ENCODE data around the gene ADH1B. TPM values are rescaled to one million over a fixed set of nuclear protein-coding genes. Genes with fewer than 3 reads are reported as not detected.

The ADH1B gene
- total and polyA plus RNA-seq, 2 of the 4 experiments (the other 2 are of a cell fraction) = 0.36 to 0.46 TPM

DNA sequence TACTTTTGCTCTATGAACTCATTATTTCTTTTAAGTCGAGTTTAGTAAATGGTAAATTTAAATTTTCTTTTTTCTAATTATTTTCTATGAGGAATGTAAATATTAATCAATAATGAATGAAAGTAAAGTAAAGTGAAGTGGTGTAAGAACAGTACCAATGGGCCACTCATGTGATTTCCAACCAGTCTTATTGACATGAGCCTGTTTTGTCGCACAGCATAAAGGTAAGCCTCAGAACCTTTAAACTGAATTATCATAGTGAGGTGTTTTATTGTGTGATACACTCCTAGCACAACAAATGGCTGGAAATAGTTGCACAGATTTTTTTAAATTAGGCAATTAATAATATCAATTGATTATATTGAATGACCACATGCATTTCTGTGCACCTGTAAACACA is 30.3 kb upstream of the ADH1B start:
- no peak overlapping the region for H3K4me2 ChIP-seq (ENCODE audit: low read depth, low read length)
- BruUV-seq (replicated peaks) = no TSS peak
- H3K23ac ChIP-seq (ENCODE audit: low read depth, low read length) = no peak overlapping the region
- in situ Hi-C loops (cut with MboI; ENCODE audit: low sequenced_read_pairs) (no loop called here), dilution Hi-C loops (cut with HindIII; ENCODE audit: low sequenced_read_pairs, unreplicated experiment) (no loop called here), intact Hi-C loops (cut with micrococcal nuclease) (no loop called here)
- no peak overlapping the region for H3K18ac ChIP-seq (ENCODE audit: low read depth, low read length)
- no peak overlapping the region for H3K56ac ChIP-seq (ENCODE audit: extremely low read depth, insufficient read depth, low read length)
- H3K9me1 ChIP-seq (ENCODE audit: insufficient read depth, low read length) = no peaks in the 10 kb centered on the region
- no peak overlapping the region for H2BK5ac ChIP-seq (ENCODE audit: low read depth, low read length, poor library complexity, severe bottlenecking)
- H2AFZ ChIP-seq (replicated peaks; ENCODE audit: low read length, poor library complexity) = no peak overlapping the region
- H2AK9ac ChIP-seq (replicated peaks; ENCODE audit: low read depth, low read length, poor library complexity) = no peak overlapping the region
- H4K8ac ChIP-seq (ENCODE audit: low read depth in 2 of 2, low read length in 2 of 2) = no peak overlapping the region
- no peak overlapping the region for H2BK15ac ChIP-seq (ENCODE audit: low read depth, low read length)
- no peaks in the 10 kb centered on the region for H3K79me1 ChIP-seq (ENCODE audit: low read depth in 1 of 2, low read length in 2 of 2)
- H3K9me3 ChIP-seq (ENCODE audit: control insufficient read depth, insufficient read depth, low read length) = peaks cover 3% of the 10 kb centered on the region; the same call in 1 of the 2 replicates
- H4K5ac ChIP-seq (ENCODE audit: low read depth, low read length) = no peak overlapping the region
- no peaks in the 10 kb centered on the region for H3K36me3 ChIP-seq (ENCODE audit: control insufficient read depth, insufficient read depth, low read length)
- no peak overlapping the region for H2BK120ac ChIP-seq (ENCODE audit: low read depth, low read length)
- ATAC-seq (ENCODE audit: low read depth) (no peak), DNase-seq (no peak)
- no peak overlapping the region for H2AK5ac ChIP-seq (ENCODE audit: low read depth, low read length)
- peaks cover 4% of the 10 kb centered on the region; the same call in 1 of the 2 replicates for H3K4me1 ChIP-seq (ENCODE audit: control insufficient read depth, insufficient read depth, low read length)
- no peak overlapping the region for H3K4me3 ChIP-seq (ENCODE audit: insufficient read depth, low read depth, low read length)
- POLR2A ChIA-PET (ENCODE audit: unreplicated experiment) = no interaction called here
- H4K91ac ChIP-seq (ENCODE audit: insufficient read depth, low read depth, low read length) = no peak overlapping the region
- WGBS, 2 experiments (ENCODE audit: extremely low coverage in 2 of 2, insufficient read length in 1 of 2) = no CpG with 5 or more reads among the region's 2 CpGs
- no peak overlapping the region for H3K27ac ChIP-seq (ENCODE audit: insufficient read depth, low read length)
- H3K9ac ChIP-seq (ENCODE audit: low read depth, low read length) = no peak overlapping the region
- no peak overlapping the region for H3K14ac ChIP-seq (replicated peaks; ENCODE audit: low read depth, low read length)
- no peak for TF ChIP-seq MAZ (IDR thresholded peaks at IDR 0.05; ENCODE audit: borderline replicate concordance, low read depth, low read length)
- no peak for TF ChIP-seq BHLHE40 (IDR thresholded peaks at IDR 0.05; ENCODE audit: low read depth, low read length)
- TF ChIP-seq, protein P1, sequence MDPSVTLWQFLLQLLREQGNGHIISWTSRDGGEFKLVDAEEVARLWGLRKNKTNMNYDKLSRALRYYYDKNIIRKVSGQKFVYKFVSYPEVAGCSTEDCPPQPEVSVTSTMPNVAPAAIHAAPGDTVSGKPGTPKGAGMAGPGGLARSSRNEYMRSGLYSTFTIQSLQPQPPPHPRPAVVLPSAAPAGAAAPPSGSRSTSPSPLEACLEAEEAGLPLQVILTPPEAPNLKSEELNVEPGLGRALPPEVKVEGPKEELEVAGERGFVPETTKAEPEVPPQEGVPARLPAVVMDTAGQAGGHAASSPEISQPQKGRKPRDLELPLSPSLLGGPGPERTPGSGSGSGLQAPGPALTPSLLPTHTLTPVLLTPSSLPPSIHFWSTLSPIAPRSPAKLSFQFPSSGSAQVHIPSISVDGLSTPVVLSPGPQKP (IDR thresholded peaks at IDR 0.05; ENCODE audit: borderline replicate concordance, low read depth, low read length) = no peak
- TF ChIP-seq CEBPB (IDR thresholded peaks at IDR 0.05; ENCODE audit: low read depth, low read length) = no peak
- no peak for TF ChIP-seq CHD1 (IDR thresholded peaks at IDR 0.05; ENCODE audit: low read depth, low read length)
- no peak for TF ChIP-seq FOS (IDR thresholded peaks at IDR 0.05; ENCODE audit: low read depth, low read length)
- TF ChIP-seq, protein P2, sequence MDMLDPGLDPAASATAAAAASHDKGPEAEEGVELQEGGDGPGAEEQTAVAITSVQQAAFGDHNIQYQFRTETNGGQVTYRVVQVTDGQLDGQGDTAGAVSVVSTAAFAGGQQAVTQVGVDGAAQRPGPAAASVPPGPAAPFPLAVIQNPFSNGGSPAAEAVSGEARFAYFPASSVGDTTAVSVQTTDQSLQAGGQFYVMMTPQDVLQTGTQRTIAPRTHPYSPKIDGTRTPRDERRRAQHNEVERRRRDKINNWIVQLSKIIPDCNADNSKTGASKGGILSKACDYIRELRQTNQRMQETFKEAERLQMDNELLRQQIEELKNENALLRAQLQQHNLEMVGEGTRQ (IDR thresholded peaks at IDR 0.05; ENCODE audit: low read depth, low read length) = no peak
- TF ChIP-seq RFX5 (IDR thresholded peaks at IDR 0.05; ENCODE audit: low read depth, low read length) = no peak
- TF ChIP-seq NFE2L2 (IDR thresholded peaks at IDR 0.05; ENCODE audit: low read depth, low read length) = no peak
- TF ChIP-seq POLR2A (IDR thresholded peaks at IDR 0.05; ENCODE audit: low read depth, low read length) = no peak
- CTCF ChIA-PET = no interaction called here
- no peaks in the 10 kb centered on the region for H3K27me3 ChIP-seq (ENCODE audit: control insufficient read depth, insufficient read depth, low read length)
- no peaks in the 10 kb centered on the region for H4K20me1 ChIP-seq (ENCODE audit: insufficient read depth, low read length)
- H2BK20ac ChIP-seq (ENCODE audit: low read depth, low read length) = no peak overlapping the region
- H3K4ac ChIP-seq (ENCODE audit: low read depth, low read length) = no peak overlapping the region
